K562 (cell line): Measurements from ENCODE around the gene PPP1R12C. TPM values are rescaled to one million over a fixed set of nuclear protein-coding genes. Genes with fewer than 3 reads are reported as not detected.
A peak's percentile ranks its signal among the peaks of the same experiment; 100 is the strongest.

ENCODE experiments used
- ATAC-seq: fragments of 200-7000 bp; cut with Tn5 transposase; 3 replicates; pipeline ENCODE4 v1.9.1; 2020; ENCODE audit warnings: moderate library complexity
- BruUV-seq: library from RNA; stranded (reverse); fragments of 400-500 nt; replicated peaks from 2 replicates; lab custom pipeline; 2021; lab: Mats Ljungman, UMichigan
- CTCF ChIA-PET: fragments of 300-600 bp; formaldehyde crosslinking; extraction: SDS; loops from one replicate; lab custom pipeline; 2021; ENCODE audit warnings: low intra/inter-chr PET ratio; lab: Yijun Ruan, JAX
- POLR2A ChIA-PET: fragments of 300-600, 350-650 bp; sonication (Branson Sonifier 250); formaldehyde crosslinking; extraction: SDS; loops from one replicate; lab custom pipeline; 2021; ENCODE audit warnings: antibody characterized with exemption, inconsistent platforms; lab: Yijun Ruan, JAX
- DNase-seq, 4 experiments: peaks; one replicate each; pipeline versions ENCODE4 v3.0.0 to v3.0.0-alpha.2; 2011 to 2018; ENCODE audit warnings: low spot score in 3 of 4, mixed read lengths in 3 of 4; ENCODE audit errors: extremely low read depth in 1 of 4
- FAIRE-seq: peaks from 2 replicates; lab custom pipeline; 2011; peaks lifted over from hg19 to GRCh38; lab: Jason Lieb, UNC
- H2AFZ ChIP-seq: 2 replicates; pipeline ENCODE4 v1.6.0; 2011; ENCODE audit warnings: low read depth, low read length, control low read depth, inconsistent platforms
- H3K27ac ChIP-seq: fragments of 200-600 bp; 3 replicates; pipeline ENCODE4 v1.8.0; 2011; ENCODE audit warnings: low read depth, mild to moderate bottlenecking, control low read depth, inconsistent platforms, low read length, moderate library complexity, mixed read lengths; ENCODE audit errors: extremely low read depth
- H3K27me3 ChIP-seq, 2 experiments: fragments of 300-600 bp in 1 of 2; 2 replicates in 1 of 2; 3 replicates in 1 of 2; pipeline versions ENCODE4 v1.6.0 to v1.8.0; 2011; ENCODE audit warnings: inconsistent platforms in 2 of 2, low read length in 2 of 2, mild to moderate bottlenecking in 1 of 2, mixed read lengths in 1 of 2, moderate library complexity in 1 of 2; ENCODE audit not compliant: control insufficient read depth in 2 of 2, insufficient read depth in 2 of 2
- H3K36me3 ChIP-seq: fragments of 300-600 bp; 3 replicates; pipeline ENCODE4 v1.8.0; 2011; ENCODE audit warnings: mild to moderate bottlenecking, low read length, inconsistent platforms; ENCODE audit not compliant: control insufficient read depth, insufficient read depth
- H3K4me1 ChIP-seq, 2 experiments: fragments of 200-600 bp in 1 of 2; replicated peaks in 1 of 2; 2 replicates in 1 of 2; 3 replicates in 1 of 2; pipeline versions ENCODE4 v1.5.1 to v1.8.0; 2011; ENCODE audit warnings: inconsistent platforms in 2 of 2, low read length in 2 of 2, mild to moderate bottlenecking in 1 of 2, mixed read lengths in 1 of 2, moderate library complexity in 1 of 2; ENCODE audit not compliant: control insufficient read depth in 2 of 2, insufficient read depth in 2 of 2
- H3K4me2 ChIP-seq: 2 replicates; pipeline ENCODE4 v1.6.1; 2011; ENCODE audit warnings: low read length, control low read depth, inconsistent platforms, mixed read lengths; ENCODE audit not compliant: insufficient read depth
- H3K4me3 ChIP-seq: fragments of 200-600 bp; sonication (generic), shearing (Covaris generic); 2 replicates; pipeline ENCODE4 v1.5.1; 2016; ENCODE audit warnings: control low read depth, inconsistent platforms
- H3K79me2 ChIP-seq: fragments of 200-600 bp; 3 replicates; pipeline ENCODE4 v1.8.0; 2011; ENCODE audit warnings: low read length, inconsistent platforms; ENCODE audit not compliant: control insufficient read depth, insufficient read depth
- H3K9ac ChIP-seq, 2 experiments: 2 replicates each; pipeline versions ENCODE4 v1.6.0 to v1.6.1; 2011; ENCODE audit warnings: low read depth in 2 of 2, low read length in 2 of 2, control low read depth in 1 of 2, inconsistent platforms in 1 of 2, mild to moderate bottlenecking in 1 of 2, mixed read lengths in 1 of 2; ENCODE audit not compliant: insufficient read depth in 1 of 2
- H3K9me1 ChIP-seq: one replicate; pipeline ENCODE4 v1.6.0; 2011; ENCODE audit warnings: inconsistent platforms, mild to moderate bottlenecking, low read length, moderate library complexity; ENCODE audit not compliant: control insufficient read depth, insufficient read depth
- H3K9me3 ChIP-seq: replicated peaks from 2 replicates; pipeline ENCODE4 v1.5.1; 2011; ENCODE audit warnings: low read depth, low read length, inconsistent platforms; ENCODE audit not compliant: control insufficient read depth, insufficient read depth
- H4K20me1 ChIP-seq: replicated peaks from 2 replicates; pipeline ENCODE4 v1.6.1; 2011; ENCODE audit warnings: low read length, inconsistent platforms, mixed read lengths; ENCODE audit not compliant: control insufficient read depth, insufficient read depth
- ADNP ChIP-seq: fragments of 200-800 bp; sonication (Bioruptor generic); IDR thresholded peaks from 2 replicates; pipeline ENCODE4 v1.6.1; 2016; ENCODE audit warnings: missing genetic modification characterization, missing compliant biosample characterization
- ATF1 ChIP-seq, 2 experiments: fragments of 450-650 bp in 1 of 2; IDR thresholded peaks; 2 replicates each; pipeline ENCODE4 v1.6.1; 2016; ENCODE audit warnings: missing compliant biosample characterization in 1 of 2, missing genetic modification characterization in 1 of 2
- CBX3 ChIP-seq, 2 experiments: IDR thresholded peaks; 1 replicate in 1 of 2; 2 replicates in 1 of 2; pipeline ENCODE4 v1.6.1; 2012; ENCODE audit warnings: inconsistent platforms in 2 of 2, low read length in 2 of 2, borderline replicate concordance in 1 of 2, control low read depth in 1 of 2
- CEBPG ChIP-seq, 3 experiments: fragments of 200-800 bp in 1 of 3; sonication (Bioruptor generic) in 1 of 3; sonication (generic) in 1 of 3; formaldehyde crosslinking in 1 of 3; IDR thresholded peaks in 2 of 3; conservative IDR thresholded peaks in 1 of 3; 2 replicates each; pipeline versions ENCODE4 v1.6.1 to v1.8.0; 2016 to 2022; ENCODE audit warnings: missing compliant biosample characterization in 2 of 3, missing genetic modification characterization in 2 of 3, mild to moderate bottlenecking in 1 of 3, missing genetic modification reagents in 1 of 3
- NCOA1 ChIP-seq: fragments of 450-650 bp; IDR thresholded peaks from 2 replicates; pipeline ENCODE4 v1.6.1; 2016; ENCODE audit warnings: low read depth
- RBM17 ChIP-seq: fragments of 200-400 bp; formaldehyde crosslinking; IDR thresholded peaks from 2 replicates; pipeline ENCODE4 v1.6.1; 2017; ENCODE audit warnings: low read depth, mild to moderate bottlenecking, low read length, borderline replicate concordance
- SRSF7 ChIP-seq: fragments of 200-400 bp; formaldehyde crosslinking; optimal IDR thresholded peaks from 2 replicates; pipeline ENCODE3; 2017; ENCODE audit warnings: mild to moderate bottlenecking, low read depth, low read length
- TAF9B ChIP-seq: fragments of 450-650 bp; IDR thresholded peaks from 2 replicates; pipeline ENCODE4 v1.6.1; 2018; ENCODE audit warnings: mild to moderate bottlenecking; ENCODE audit not compliant: partially characterized antibody
- ZNF584 ChIP-seq: fragments of 200-800 bp; sonication (Bioruptor generic); IDR thresholded peaks from 2 replicates; pipeline ENCODE4 v1.6.1; 2016; ENCODE audit warnings: low read depth, mild to moderate bottlenecking, missing genetic modification characterization, missing compliant biosample characterization
- WGBS: fragments of 100-300 bp; shearing (Covaris generic); methylation state at CpG from one replicate; pipeline ENCODE4 v1.1.6; 2016; ENCODE audit warnings: low coverage, mixed read lengths; ENCODE audit not compliant: insufficient coverage; ENCODE audit errors: missing lambda C conversion rate; 5-methylcytosine and 5-hydroxymethylcytosine counted together
- in situ Hi-C: fragments of 300-500 bp; cut with MboI; formaldehyde crosslinking; loops from 4 replicates; pipeline ENCODE4 v1.15.0; 2018; ENCODE audit warnings: inconsistent platforms, mixed read lengths
- intact Hi-C: fragments of 100-400 bp; cut with micrococcal nuclease; formaldehyde crosslinking; loops from 2 replicates; pipeline ENCODE4 v1.14.2; 2022
- polyA plus RNA-seq, 8 experiments: library from polyadenylated mRNA; depleted of rRNA in 4 of 8; stranded (reverse) in 5 of 8; unstranded in 3 of 8; fragments of >200 nt; fragmentation: Nextera tagmentation in 2 of 8; fragmentation: Illumina TruSeq in 1 of 8; extraction: Ambion mirVana in 2 of 8; extraction: Trizol in 1 of 8; gene quantifications; 2 replicates each; pipeline versions ENCODE4 v1.2.1 to v1.2.3, GENCODE V29; 2011 to 2014; ENCODE audit warnings: inconsistent platforms in 1 of 8, missing spikeins in 1 of 8
- total RNA-seq, 7 experiments: library from RNA; depleted of rRNA in 6 of 7; stranded (reverse); fragments of >200 nt in 6 of 7; fragmentation: Illumina TruSeq in 2 of 7; extraction: Trizol in 2 of 7; gene quantifications; 2 replicates each; pipeline versions ENCODE4 v1.2.1 to v1.2.3, GENCODE V29; 2011 to 2021; ENCODE audit warnings: low replicate concordance in 1 of 7
- TF ChIP-seq, protein P1 (sequence below): fragments of 450-650 bp; IDR thresholded peaks from 2 replicates; pipeline ENCODE4 v1.6.1; 2014; ENCODE audit warnings: low read depth, mild to moderate bottlenecking, moderate library complexity, borderline replicate concordance
- TF ChIP-seq, protein P2 (sequence below): sonication (generic); formaldehyde crosslinking; IDR thresholded peaks from 2 replicates; pipeline ENCODE4 v1.8.0; 2023; ENCODE audit warnings: missing genetic modification reagents, mild to moderate bottlenecking, borderline replicate concordance

The PPP1R12C gene
- total and polyA plus RNA-seq, 9 of the 15 experiments (the other 6 are each of a cell fraction or from before 2014, with no cell fraction given): 1.8 to 136 (median 33.7) TPM

DNA sequence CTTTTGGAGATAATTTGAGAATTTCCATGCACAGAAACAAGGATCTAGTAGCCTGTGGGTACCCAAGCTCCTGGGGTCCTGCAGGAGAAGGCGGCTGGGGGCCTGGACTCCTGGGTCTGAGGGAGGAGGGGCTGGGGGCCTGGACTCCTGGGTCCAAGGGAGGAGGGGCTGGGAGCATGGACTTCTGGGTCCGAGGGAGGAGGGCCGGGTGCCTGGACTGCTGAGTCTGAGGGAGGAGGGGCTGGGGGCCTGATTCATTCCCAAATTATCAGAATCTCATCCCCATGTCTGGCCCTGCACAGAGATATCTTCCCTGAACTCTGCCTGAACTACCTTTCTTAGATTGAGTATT lies 54.0 kb downstream of the PPP1R12C start:
- DNase-seq (no peak), FAIRE-seq (no peak), ATAC-seq (no peak)
- 33% methylated on average over 2 of the region's 3 CpGs for WGBS
- peaks cover 3 to 19% of the 10 kb centered on the region in 2 experiments; a peak in 4 of 5 replicates for H3K4me1 ChIP-seq
- peaks cover 41% of the 10 kb centered on the region for H3K79me2 ChIP-seq
- peaks cover 8% of the 10 kb centered on the region in 2 experiments; a peak in 3 of 5 replicates for H3K27me3 ChIP-seq
- BruUV-seq: no TSS peak
- intact Hi-C loops (no loop called here), in situ Hi-C loops (no loop called here)
- H3K36me3 ChIP-seq: peaks cover 30% of the 10 kb centered on the region; the same call in 2 of the 3 replicates
- H4K20me1 ChIP-seq: 0 out of 2 replicates have a peak, but pooled peaks cover 4% of the 10 kb centered on the region
- CTCF ChIA-PET: no interaction called here
- POLR2A ChIA-PET: interaction anchor here (0.6 to 1.5 kb wide), 11 partner anchors 9 to 182 kb away, joined by 3 to 7 read pairs (median 4); partner anchors contain the start of genes GP6 and TNNI3
- H3K27ac ChIP-seq: no peak overlapping the region; the same call in 2 of the 3 replicates
- H3K4me3 ChIP-seq: no peak overlapping the region
- no peak overlapping the region for H3K9ac ChIP-seq
- H3K9me3 ChIP-seq: no peaks in the 10 kb centered on the region
- H2AFZ ChIP-seq: peak overlapping the region; percentile 30
- H3K4me2 ChIP-seq: peak overlapping the region; percentile 44
- H3K9me1 ChIP-seq: no peaks in the 10 kb centered on the region
- 0 out of 2 replicates have a peak, but pooled peaks have one; percentile 3 for TF ChIP-seq NCOA1
- TF ChIP-seq, protein P1, sequence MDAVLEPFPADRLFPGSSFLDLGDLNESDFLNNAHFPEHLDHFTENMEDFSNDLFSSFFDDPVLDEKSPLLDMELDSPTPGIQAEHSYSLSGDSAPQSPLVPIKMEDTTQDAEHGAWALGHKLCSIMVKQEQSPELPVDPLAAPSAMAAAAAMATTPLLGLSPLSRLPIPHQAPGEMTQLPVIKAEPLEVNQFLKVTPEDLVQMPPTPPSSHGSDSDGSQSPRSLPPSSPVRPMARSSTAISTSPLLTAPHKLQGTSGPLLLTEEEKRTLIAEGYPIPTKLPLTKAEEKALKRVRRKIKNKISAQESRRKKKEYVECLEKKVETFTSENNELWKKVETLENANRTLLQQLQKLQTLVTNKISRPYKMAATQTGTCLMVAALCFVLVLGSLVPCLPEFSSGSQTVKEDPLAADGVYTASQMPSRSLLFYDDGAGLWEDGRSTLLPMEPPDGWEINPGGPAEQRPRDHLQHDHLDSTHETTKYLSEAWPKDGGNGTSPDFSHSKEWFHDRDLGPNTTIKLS: no peak
- TF ChIP-seq ZNF584 (CRISPR knock-in tag): no peak
- no peak for TF ChIP-seq RBM17
- TF ChIP-seq ATF1 (CRISPR knock-in tag; IDR thresholded peaks at IDR 0.05): no peak
- peak; percentile 1 for TF ChIP-seq ATF1 (tag; IDR thresholded peaks at IDR 0.05)
- TF ChIP-seq SRSF7: no peak
- TF ChIP-seq CBX3 (IDR thresholded peaks at IDR 0.05; ENCODE audit: borderline replicate concordance in 1 of 2, low read length in 2 of 2): no peak
- TF ChIP-seq ADNP (tag): peak; percentile 79
- TF ChIP-seq, protein P2, sequence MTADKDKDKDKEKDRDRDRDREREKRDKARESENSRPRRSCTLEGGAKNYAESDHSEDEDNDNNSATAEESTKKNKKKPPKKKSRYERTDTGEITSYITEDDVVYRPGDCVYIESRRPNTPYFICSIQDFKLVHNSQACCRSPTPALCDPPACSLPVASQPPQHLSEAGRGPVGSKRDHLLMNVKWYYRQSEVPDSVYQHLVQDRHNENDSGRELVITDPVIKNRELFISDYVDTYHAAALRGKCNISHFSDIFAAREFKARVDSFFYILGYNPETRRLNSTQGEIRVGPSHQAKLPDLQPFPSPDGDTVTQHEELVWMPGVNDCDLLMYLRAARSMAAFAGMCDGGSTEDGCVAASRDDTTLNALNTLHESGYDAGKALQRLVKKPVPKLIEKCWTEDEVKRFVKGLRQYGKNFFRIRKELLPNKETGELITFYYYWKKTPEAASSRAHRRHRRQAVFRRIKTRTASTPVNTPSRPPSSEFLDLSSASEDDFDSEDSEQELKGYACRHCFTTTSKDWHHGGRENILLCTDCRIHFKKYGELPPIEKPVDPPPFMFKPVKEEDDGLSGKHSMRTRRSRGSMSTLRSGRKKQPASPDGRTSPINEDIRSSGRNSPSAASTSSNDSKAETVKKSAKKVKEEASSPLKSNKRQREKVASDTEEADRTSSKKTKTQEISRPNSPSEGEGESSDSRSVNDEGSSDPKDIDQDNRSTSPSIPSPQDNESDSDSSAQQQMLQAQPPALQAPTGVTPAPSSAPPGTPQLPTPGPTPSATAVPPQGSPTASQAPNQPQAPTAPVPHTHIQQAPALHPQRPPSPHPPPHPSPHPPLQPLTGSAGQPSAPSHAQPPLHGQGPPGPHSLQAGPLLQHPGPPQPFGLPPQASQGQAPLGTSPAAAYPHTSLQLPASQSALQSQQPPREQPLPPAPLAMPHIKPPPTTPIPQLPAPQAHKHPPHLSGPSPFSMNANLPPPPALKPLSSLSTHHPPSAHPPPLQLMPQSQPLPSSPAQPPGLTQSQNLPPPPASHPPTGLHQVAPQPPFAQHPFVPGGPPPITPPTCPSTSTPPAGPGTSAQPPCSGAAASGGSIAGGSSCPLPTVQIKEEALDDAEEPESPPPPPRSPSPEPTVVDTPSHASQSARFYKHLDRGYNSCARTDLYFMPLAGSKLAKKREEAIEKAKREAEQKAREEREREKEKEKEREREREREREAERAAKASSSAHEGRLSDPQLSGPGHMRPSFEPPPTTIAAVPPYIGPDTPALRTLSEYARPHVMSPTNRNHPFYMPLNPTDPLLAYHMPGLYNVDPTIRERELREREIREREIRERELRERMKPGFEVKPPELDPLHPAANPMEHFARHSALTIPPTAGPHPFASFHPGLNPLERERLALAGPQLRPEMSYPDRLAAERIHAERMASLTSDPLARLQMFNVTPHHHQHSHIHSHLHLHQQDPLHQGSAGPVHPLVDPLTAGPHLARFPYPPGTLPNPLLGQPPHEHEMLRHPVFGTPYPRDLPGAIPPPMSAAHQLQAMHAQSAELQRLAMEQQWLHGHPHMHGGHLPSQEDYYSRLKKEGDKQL (CRISPR knock-in tag): no peak
- TF ChIP-seq TAF9B: no peak
- no peak for TF ChIP-seq CEBPG (CRISPR knock-in tag; IDR thresholded peaks at IDR 0.05)
- TF ChIP-seq CEBPG (tag; conservative IDR thresholded peaks at IDR 0.05 in 1 of 2, IDR thresholded peaks at IDR 0.05 in 1 of 2): 0 out of 4 replicates have a peak, but pooled peaks of 1 of the 2 experiments have one; percentile 3
- TF ChIP-seq, all 486 proteins: peak for 4
